Cardiac muscle cell (in vitro differentiated cells and primary cell): ENCODE results near the gene FPR1. TPM values are rescaled to one million over a fixed set of nuclear protein-coding genes. Genes with fewer than 3 reads are reported as not detected.
A peak's percentile ranks its signal among the peaks of the same experiment; 100 is the strongest.

Experiments used
- DNase-seq, 2 donors: peaks; one replicate each; pipeline versions ENCODE4 v3.0.0 to v3.0.0-alpha.2; 2010 to 2017; ENCODE audit warnings: low read depth in 1 of 2, low spot score in 1 of 2
- H3K27ac ChIP-seq: fragments of 200-600 bp; sonication (generic); 2 replicates; pipeline ENCODE4 v1.5.1; 2016
- H3K27me3 ChIP-seq: fragments of 200-600 bp; sonication (generic); 2 replicates; pipeline ENCODE4 v1.6.0; 2016; ENCODE audit warnings: control low read depth
- H3K36me3 ChIP-seq: fragments of 200-600 bp; sonication (generic); 2 replicates; pipeline ENCODE4 v1.5.1; 2016; ENCODE audit warnings: control low read depth
- H3K4me1 ChIP-seq: fragments of 200-600 bp; sonication (generic); 2 replicates; pipeline ENCODE4 v1.8.1; 2017; ENCODE audit warnings: low read depth, mild to moderate bottlenecking, mixed run types
- H3K4me3 ChIP-seq: fragments of 200-600 bp; sonication (generic); 2 replicates; pipeline ENCODE4 v1.5.1; 2016; ENCODE audit warnings: mild to moderate bottlenecking
- H3K9me3 ChIP-seq: fragments of 200-600 bp; sonication (generic); 2 replicates; pipeline ENCODE4 v1.5.1; 2017; ENCODE audit warnings: low read depth, mild to moderate bottlenecking, control low read depth
- polyA plus RNA-seq: library from polyadenylated mRNA; unstranded; fragments of >200 nt; fragmentation: Nextera tagmentation; extraction: Ambion mirVana; gene quantifications from 2 replicates; pipeline ENCODE4 v1.2.1, GENCODE V29; 2016
- total RNA-seq: library from RNA; depleted of rRNA; stranded (reverse); fragments of >200 nt; gene quantifications from 2 replicates; pipeline ENCODE4 v1.2.3, GENCODE V29; 2016
- TF ChIP-seq, protein P1 (sequence below): IDR thresholded peaks from 2 replicates; pipeline ENCODE4 v1.5.1; 2012; ENCODE audit warnings: low read depth, mild to moderate bottlenecking, low read length

Gene FPR1
- total and polyA plus RNA-seq, 2 experiments from 2014 or later: not detected

DNA sequence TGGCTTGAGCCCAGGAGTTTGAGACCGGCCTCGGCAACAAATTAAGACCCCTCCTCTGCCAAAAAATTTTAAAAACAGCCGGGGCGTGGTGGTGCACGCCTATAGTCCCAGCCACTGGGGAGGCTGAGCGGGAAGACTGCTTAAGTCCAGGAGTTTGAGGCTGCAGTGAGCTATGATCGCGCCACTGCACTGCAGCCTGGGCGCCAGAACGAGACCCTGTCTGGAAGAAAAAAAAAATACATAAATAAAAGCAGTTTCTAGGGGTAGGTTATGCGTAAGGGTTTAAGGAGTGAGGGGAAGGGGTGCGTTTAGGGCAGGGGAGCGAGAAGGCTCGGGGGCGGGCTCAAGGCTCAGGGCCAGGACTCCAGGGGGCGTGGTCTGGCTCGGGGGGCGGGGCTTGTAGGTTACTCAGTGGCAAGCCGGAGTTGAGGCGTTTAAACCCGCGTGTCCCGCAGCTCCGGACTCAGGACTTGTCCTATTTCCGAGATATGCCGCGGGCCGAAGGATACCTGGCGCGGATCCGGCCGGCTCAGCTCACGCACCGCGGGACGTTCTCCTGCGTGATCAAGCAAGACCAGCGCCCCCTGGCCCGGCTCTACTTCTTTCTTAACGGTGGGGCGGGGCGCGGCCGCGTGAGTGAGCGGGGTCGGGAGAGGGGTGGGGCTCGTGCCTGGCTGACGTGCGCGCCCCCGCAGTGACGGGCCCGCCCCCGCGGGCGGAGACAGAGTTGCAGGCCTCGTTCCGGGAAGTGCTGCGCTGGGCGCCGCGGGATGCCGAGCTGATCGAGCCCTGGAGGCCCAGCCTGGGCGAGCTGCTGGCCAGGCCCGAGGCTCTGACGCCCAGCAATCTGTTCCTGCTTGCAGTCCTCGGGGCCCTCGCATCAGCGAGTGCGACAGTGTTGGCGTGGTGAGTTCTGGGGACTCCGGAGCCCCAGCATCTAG is 47.8 kb downstream of the FPR1 start:
- Histone ChIP-seq H3K27ac (peak overlapping the region; percentile 84), H3K27me3 (no peaks in the 10 kb centered on the region), H3K4me1 (peaks cover 12% of the 10 kb centered on the region), H3K36me3 (peaks cover 13% of the 10 kb centered on the region), H3K4me3 (peak overlapping the region; percentile 41), H3K9me3 (no peaks in the 10 kb centered on the region)
- TF ChIP-seq, protein P1, sequence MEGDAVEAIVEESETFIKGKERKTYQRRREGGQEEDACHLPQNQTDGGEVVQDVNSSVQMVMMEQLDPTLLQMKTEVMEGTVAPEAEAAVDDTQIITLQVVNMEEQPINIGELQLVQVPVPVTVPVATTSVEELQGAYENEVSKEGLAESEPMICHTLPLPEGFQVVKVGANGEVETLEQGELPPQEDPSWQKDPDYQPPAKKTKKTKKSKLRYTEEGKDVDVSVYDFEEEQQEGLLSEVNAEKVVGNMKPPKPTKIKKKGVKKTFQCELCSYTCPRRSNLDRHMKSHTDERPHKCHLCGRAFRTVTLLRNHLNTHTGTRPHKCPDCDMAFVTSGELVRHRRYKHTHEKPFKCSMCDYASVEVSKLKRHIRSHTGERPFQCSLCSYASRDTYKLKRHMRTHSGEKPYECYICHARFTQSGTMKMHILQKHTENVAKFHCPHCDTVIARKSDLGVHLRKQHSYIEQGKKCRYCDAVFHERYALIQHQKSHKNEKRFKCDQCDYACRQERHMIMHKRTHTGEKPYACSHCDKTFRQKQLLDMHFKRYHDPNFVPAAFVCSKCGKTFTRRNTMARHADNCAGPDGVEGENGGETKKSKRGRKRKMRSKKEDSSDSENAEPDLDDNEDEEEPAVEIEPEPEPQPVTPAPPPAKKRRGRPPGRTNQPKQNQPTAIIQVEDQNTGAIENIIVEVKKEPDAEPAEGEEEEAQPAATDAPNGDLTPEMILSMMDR: peak; percentile 54
- peak; percentile 96 to 97 for DNase-seq

DNA sequence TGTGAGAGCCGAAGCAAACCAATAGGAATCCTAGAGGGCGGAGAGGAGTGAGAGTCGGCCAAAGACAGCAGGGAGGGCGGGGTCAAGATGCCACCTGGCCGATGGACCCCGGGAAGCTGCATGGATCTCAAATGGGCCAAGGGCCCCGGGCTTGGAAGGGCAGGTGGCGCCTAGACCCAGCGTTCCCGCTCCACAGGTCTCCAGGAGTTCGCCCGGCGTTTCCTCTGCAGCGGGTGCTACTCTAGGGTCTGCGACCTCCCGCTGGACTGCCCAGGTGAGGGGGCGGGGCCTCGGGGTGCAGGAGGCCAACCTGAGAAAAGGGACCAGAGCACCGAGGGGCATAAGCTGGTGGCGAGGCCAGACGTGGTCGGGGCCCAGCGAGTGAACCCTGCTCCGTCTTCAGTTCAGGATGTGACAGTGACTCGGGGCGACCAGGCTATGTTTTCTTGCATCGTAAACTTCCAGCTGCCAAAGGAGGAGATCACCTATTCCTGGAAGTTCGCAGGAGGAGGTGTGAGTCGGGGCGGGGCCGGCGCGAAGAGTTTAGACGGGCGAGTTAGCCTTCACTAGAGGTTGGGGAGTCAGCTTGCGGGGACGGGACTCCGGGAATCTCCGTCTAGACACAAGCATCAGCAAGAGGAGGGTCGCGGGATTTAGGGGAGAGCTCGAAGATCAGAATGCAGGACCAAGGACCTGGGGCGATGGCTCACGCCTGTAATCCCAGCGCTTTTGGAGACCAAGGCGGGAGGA is 48.7 kb downstream of the FPR1 start:
- H3K36me3 ChIP-seq: peaks cover 17% of the 10 kb centered on the region
- H3K4me3 ChIP-seq: no peak overlapping the region
- H3K27ac ChIP-seq: no peak overlapping the region
- peaks cover 12% of the 10 kb centered on the region for H3K4me1 ChIP-seq
- no peak for DNase-seq
- TF ChIP-seq, protein P1: no peak
- no peaks in the 10 kb centered on the region for H3K27me3 ChIP-seq
- no peaks in the 10 kb centered on the region for H3K9me3 ChIP-seq

DNA sequence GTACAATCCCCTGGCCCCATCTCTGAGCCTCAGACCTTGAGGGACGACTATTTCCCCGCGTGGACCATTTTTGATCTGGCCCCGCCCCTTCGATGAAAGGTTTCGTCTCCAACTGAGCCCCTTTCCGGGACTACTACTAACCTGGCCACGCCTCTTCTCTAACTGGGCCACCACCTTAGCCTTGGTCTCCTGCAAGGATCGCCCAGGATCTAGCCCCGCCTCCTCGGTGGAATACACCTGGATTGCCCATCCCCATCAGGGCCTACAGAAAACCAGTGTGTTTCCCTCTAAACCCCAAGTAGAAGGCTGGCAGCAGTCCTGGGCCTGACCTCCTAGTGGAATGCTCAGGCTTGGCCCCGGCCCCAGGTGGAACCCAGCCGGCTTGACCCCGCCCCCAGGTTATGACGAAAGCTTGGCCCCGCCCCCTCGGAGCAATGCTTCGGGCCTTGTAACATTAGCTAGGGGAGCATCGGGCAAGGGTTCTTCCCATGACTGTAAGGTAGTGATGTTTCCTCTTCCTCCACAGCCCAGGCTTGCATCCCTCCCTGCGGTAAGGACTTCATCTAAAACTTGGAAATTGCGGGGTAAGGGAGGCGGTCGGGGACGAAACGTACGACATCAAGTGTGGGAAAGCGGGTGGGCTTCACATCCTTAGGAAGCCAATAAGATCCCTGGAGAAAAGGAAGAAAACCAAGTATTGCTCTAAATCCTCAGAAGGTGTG is 49.4 kb downstream of the FPR1 start:
- Histone ChIP-seq H3K4me1 (peaks cover 12% of the 10 kb centered on the region), H3K27ac (no peak overlapping the region), H3K4me3 (no peak overlapping the region), H3K36me3 (peaks cover 23% of the 10 kb centered on the region), H3K27me3 (no peaks in the 10 kb centered on the region), H3K9me3 (no peaks in the 10 kb centered on the region)
- TF ChIP-seq, protein P1: no peak
- peak; percentile 65 to 79 for DNase-seq

DNA sequence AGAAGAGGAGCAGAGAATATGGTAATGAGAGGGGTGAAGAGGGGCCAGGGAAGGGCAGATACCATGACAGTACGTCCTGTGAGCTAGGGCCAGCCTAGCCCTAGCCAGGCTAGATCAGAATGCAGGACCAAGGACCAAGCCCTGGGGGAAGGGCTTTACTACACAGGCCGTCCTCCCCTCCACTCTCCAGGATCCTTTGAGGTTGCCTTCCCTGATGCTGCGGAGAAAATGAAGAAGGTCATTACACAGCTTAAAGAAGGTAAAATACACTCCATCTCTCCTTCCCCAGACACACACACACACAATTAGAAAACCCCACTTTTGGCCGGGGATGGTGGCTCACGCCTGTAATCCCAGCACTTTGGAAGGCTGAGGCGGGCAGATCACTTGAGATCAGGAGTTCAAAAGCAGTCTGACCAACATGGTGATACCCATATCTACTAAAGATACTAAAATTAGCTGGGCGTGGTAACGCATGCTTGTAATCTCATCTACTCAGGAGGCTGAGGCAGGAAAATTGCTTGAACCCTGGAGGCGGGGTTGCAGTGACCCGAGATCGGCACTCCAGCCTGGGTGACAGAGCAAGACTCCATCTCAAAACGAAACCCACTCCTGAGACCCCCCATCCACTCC is 50.1 kb downstream of the FPR1 start:
- peak overlapping the region; percentile 8 for H3K27ac ChIP-seq
- DNase-seq: no peak
- no peaks in the 10 kb centered on the region for H3K9me3 ChIP-seq
- H3K4me1 ChIP-seq: peaks cover 12% of the 10 kb centered on the region
- H3K27me3 ChIP-seq: no peaks in the 10 kb centered on the region
- TF ChIP-seq, protein P1: no peak
- peaks cover 19% of the 10 kb centered on the region for H3K36me3 ChIP-seq
- H3K4me3 ChIP-seq: no peak overlapping the region

DNA sequence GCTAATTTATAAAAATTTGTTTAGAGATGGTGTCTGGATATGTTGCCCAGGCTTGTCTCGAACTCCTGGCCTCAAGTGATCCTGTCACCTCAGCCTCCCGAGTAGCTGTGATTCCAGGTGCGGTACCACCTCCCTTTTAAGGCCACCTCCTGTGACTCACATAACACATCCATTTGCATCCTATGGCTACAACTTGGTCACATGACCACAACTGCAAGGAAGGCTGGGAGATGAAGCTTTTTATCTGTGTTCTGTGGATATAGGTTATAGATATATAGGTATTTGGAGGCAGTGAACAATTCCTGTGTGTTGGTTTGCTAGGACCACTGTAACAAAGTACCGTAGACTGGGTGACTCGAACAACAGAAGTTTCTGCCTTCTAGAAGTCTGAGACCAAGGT is 52.5 kb downstream of the FPR1 start:
- TF ChIP-seq, protein P1: no peak
- H3K4me1 ChIP-seq: peaks cover 12% of the 10 kb centered on the region
- H3K9me3 ChIP-seq: no peaks in the 10 kb centered on the region
- peaks cover 16% of the 10 kb centered on the region for H3K36me3 ChIP-seq
- H3K27me3 ChIP-seq: no peaks in the 10 kb centered on the region
- H3K27ac ChIP-seq: no peak overlapping the region
- DNase-seq: no peak
- H3K4me3 ChIP-seq: no peak overlapping the region
